ENCODE results near the gene CDK9. TPM values are rescaled to one million over a fixed set of nuclear protein-coding genes. Genes with fewer than 3 reads are reported as not detected.
"Not testable (repeated sequence)": the region's sequence is repeated elsewhere in the genome, so short reads cannot be mapped to it uniquely, and the experiment has no call there.

CDK9 gene
- total RNA-seq, 2 donors from 2014 or later: 99.4 to 105 TPM

- Mint-ChIP-seq H3K4me3 (peak within 1 kb of the TSS; percentile 90 to 91), H3K36me3 (ENCODE audit: insufficient read depth in 2 of 2) (peaks cover 12 to 19% of the 10 kb centered on the region in 2 donors), H3K27ac (peak within 1 kb of the TSS; percentile 99), H3K4me1 (ENCODE audit: low read depth) (peaks cover 63% of the 10 kb centered on the region), H3K27me3 (ENCODE audit: low read depth) (no peaks in the 10 kb centered on the region), H3K9me3 (no peaks in the 10 kb centered on the region)
- DNase-seq (peak; percentile 78), ATAC-seq (replicated peaks in 1 of 2) (peak; percentile 43 to 60)
Observed at GRCh38 chr9:127778280-127779135, 7.3 kb upstream of the CDK9 start, which contains the start of gene SH2D3C. TSS of gene SH2D3C (minus strand) at chr9:127778666. CDS start at chr9:127778627, 39 bp downstream.

GRCh38 chr9:127779136-127779981, 6.5 kb upstream of the CDK9 start:
- no peaks in the 10 kb centered on the region for H3K9me3 Mint-ChIP-seq
- ATAC-seq (replicated peaks in 1 of 2): peak; percentile 82
- peak overlapping the region; percentile 99 for H3K27ac Mint-ChIP-seq
- no peaks in the 10 kb centered on the region for H3K27me3 Mint-ChIP-seq (ENCODE audit: low read depth)
- peaks cover 12 to 13% of the 10 kb centered on the region in 2 donors for H3K36me3 Mint-ChIP-seq (ENCODE audit: insufficient read depth in 2 of 2)
- peak; percentile 81 to 83 for DNase-seq
- peaks cover 63% of the 10 kb centered on the region for H3K4me1 Mint-ChIP-seq (ENCODE audit: low read depth)
- peak overlapping the region; percentile 90 to 91 for H3K4me3 Mint-ChIP-seq

- DNase-seq (no peak), ATAC-seq (replicated peaks in 1 of 2) (no peak)
- peak overlapping the region in 1 of 2 donors; percentile 90 for H3K4me3 Mint-ChIP-seq
- peaks cover 69% of the 10 kb centered on the region for H3K4me1 Mint-ChIP-seq (ENCODE audit: low read depth)
- peaks cover 12 to 13% of the 10 kb centered on the region in 2 donors for H3K36me3 Mint-ChIP-seq (ENCODE audit: insufficient read depth in 2 of 2)
- H3K9me3 Mint-ChIP-seq: no peaks in the 10 kb centered on the region
- H3K27me3 Mint-ChIP-seq (ENCODE audit: low read depth): no peaks in the 10 kb centered on the region
- H3K27ac Mint-ChIP-seq: peak overlapping the region; percentile 99
Observed at GRCh38 chr9:127780126-127780885, 5.5 kb upstream of the CDK9 start.

- Mint-ChIP-seq H3K4me1 (ENCODE audit: low read depth) (peaks cover 67% of the 10 kb centered on the region), H3K36me3 (ENCODE audit: insufficient read depth in 2 of 2) (peaks cover 12 to 13% of the 10 kb centered on the region in 2 donors), H3K27ac (peak overlapping the region; percentile 75)
- H3K4me3 Mint-ChIP-seq; ATAC-seq (replicated peaks in 1 of 2); H3K9me3 Mint-ChIP-seq; H3K27me3 Mint-ChIP-seq (ENCODE audit: low read depth); DNase-seq: not testable (repeated sequence)
Observed at GRCh38 chr9:127780909-127781308, 4.9 kb upstream of the CDK9 start.

- peaks cover 63% of the 10 kb centered on the region for H3K4me1 Mint-ChIP-seq (ENCODE audit: low read depth)
- peaks cover 8 to 14% of the 10 kb centered on the region in 2 donors for H3K36me3 Mint-ChIP-seq (ENCODE audit: insufficient read depth in 2 of 2)
- ATAC-seq (replicated peaks in 1 of 2): no peak
Observed at GRCh38 chr9:127781806-127782205, 4.0 kb upstream of the CDK9 start.

GRCh38 chr9:127783111-127784008, 2.5 kb upstream of the CDK9 start:
- peak overlapping the region; percentile 82 to 86 for H3K4me3 Mint-ChIP-seq
- peaks cover 77% of the 10 kb centered on the region for H3K4me1 Mint-ChIP-seq (ENCODE audit: low read depth)
- DNase-seq: peak; percentile 82 to 85
- H3K27me3 Mint-ChIP-seq (ENCODE audit: low read depth): no peaks in the 10 kb centered on the region
- no peaks in the 10 kb centered on the region for H3K9me3 Mint-ChIP-seq
- H3K27ac Mint-ChIP-seq: peak overlapping the region; percentile 96
- H3K36me3 Mint-ChIP-seq (ENCODE audit: insufficient read depth in 2 of 2): peaks cover 8 to 16% of the 10 kb centered on the region in 2 donors
- peak; percentile 14 to 29 for ATAC-seq (replicated peaks in 1 of 2)

More at GRCh38 chr9:127781806-127782205, 4.0 kb upstream of the CDK9 start:
- H3K4me3 Mint-ChIP-seq: peak overlapping the region; percentile 36 to 68
- peak overlapping the region; percentile 82 for H3K27ac Mint-ChIP-seq
- no peaks in the 10 kb centered on the region for H3K9me3 Mint-ChIP-seq
- DNase-seq: no peak
- no peaks in the 10 kb centered on the region for H3K27me3 Mint-ChIP-seq (ENCODE audit: low read depth)

- peak overlapping the region; percentile 93 to 96 for H3K4me3 Mint-ChIP-seq
- H3K4me1 Mint-ChIP-seq (ENCODE audit: low read depth): peaks cover 76% of the 10 kb centered on the region
- peak; percentile 91 to 94 for DNase-seq
- H3K36me3 Mint-ChIP-seq (ENCODE audit: insufficient read depth in 2 of 2): peaks cover 13 to 29% of the 10 kb centered on the region in 2 donors
- H3K27me3 Mint-ChIP-seq (ENCODE audit: low read depth): no peaks in the 10 kb centered on the region
- no peaks in the 10 kb centered on the region for H3K9me3 Mint-ChIP-seq
- ATAC-seq (replicated peaks in 1 of 2): peak; percentile 45 to 52
- peak overlapping the region; percentile 92 for H3K27ac Mint-ChIP-seq
Observed at GRCh38 chr9:127785023-127785932, 556 bp upstream of the CDK9 start.

GRCh38 chr9:127786773-127787104, 905 bp downstream of the CDK9 start:
- H3K36me3 Mint-ChIP-seq (ENCODE audit: insufficient read depth in 2 of 2): peaks cover 14 to 38% of the 10 kb centered on the region in 2 donors
- peak overlapping the region; percentile 93 to 96 for H3K4me3 Mint-ChIP-seq

GRCh38 chr9:127788337-127789011, 2.6 kb downstream of the CDK9 start:
- peak; percentile 22 to 25 for ATAC-seq (replicated peaks in 1 of 2)
- Mint-ChIP-seq H3K9me3 (no peaks in the 10 kb centered on the region), H3K4me1 (ENCODE audit: low read depth) (peaks cover 47% of the 10 kb centered on the region), H3K4me3 (peak overlapping the region; percentile 93 to 96), H3K27ac (peak overlapping the region; percentile 63), H3K36me3 (ENCODE audit: insufficient read depth in 2 of 2) (peaks cover 18 to 39% of the 10 kb centered on the region in 2 donors), H3K27me3 (ENCODE audit: low read depth) (no peaks in the 10 kb centered on the region)
- DNase-seq: peak; percentile 66 to 76

More at GRCh38 chr9:127786773-127787104, 905 bp downstream of the CDK9 start:
- Mint-ChIP-seq H3K9me3 (no peaks in the 10 kb centered on the region), H3K27me3 (ENCODE audit: low read depth) (no peaks in the 10 kb centered on the region), H3K27ac (peak overlapping the region; percentile 92), H3K4me1 (ENCODE audit: low read depth) (peaks cover 63% of the 10 kb centered on the region)
- ATAC-seq (replicated peaks in 1 of 2) (no peak), DNase-seq (no peak)

GRCh38 chr9:127789179-127789578, 3.3 kb downstream of the CDK9 start:
- Mint-ChIP-seq H3K27ac (peak overlapping the region; percentile 63), H3K27me3 (ENCODE audit: low read depth) (no peaks in the 10 kb centered on the region), H3K4me1 (ENCODE audit: low read depth) (peaks cover 40% of the 10 kb centered on the region), H3K9me3 (no peaks in the 10 kb centered on the region), H3K36me3 (ENCODE audit: insufficient read depth in 2 of 2) (peaks cover 18 to 39% of the 10 kb centered on the region in 2 donors), H3K4me3 (peak overlapping the region in 1 of 2 donors; percentile 50)
- no peak for ATAC-seq (replicated peaks in 1 of 2)
- DNase-seq: no peak
